Epithelial cell of proximal tubule (primary cell): ENCODE results near the gene HMGCLL1. TPM values are rescaled to one million over a fixed set of nuclear protein-coding genes. Genes with fewer than 3 reads are reported as not detected.

Experiments used
- DNase-seq: peaks from one replicate; pipeline ENCODE4 v3.0.0-alpha.2; 2011; ENCODE audit warnings: low read depth
- H3K4me3 ChIP-seq: 2 replicates; pipeline ENCODE4 v1.5.1; 2011; ENCODE audit warnings: low read depth, mild to moderate bottlenecking, low read length
- CTCF ChIP-seq: conservative IDR thresholded peaks from 2 replicates; pipeline ENCODE4 v1.5.1; 2012; ENCODE audit warnings: low read depth, mild to moderate bottlenecking, low read length
- total RNA-seq: library from RNA; depleted of rRNA; stranded (reverse); fragments of >200 nt; gene quantifications from 2 replicates; pipeline ENCODE4 v1.2.3, GENCODE V29; 2015

HMGCLL1 gene
- total RNA-seq, 1 donor from 2014 or later, result 0.06 TPM

GRCh38 chr6:55494411-55494810 is 84.6 kb downstream of the HMGCLL1 start:
- H3K4me3 ChIP-seq, result no peak overlapping the region
- DNase-seq, result no peak
- no peak for TF ChIP-seq CTCF

DNA sequence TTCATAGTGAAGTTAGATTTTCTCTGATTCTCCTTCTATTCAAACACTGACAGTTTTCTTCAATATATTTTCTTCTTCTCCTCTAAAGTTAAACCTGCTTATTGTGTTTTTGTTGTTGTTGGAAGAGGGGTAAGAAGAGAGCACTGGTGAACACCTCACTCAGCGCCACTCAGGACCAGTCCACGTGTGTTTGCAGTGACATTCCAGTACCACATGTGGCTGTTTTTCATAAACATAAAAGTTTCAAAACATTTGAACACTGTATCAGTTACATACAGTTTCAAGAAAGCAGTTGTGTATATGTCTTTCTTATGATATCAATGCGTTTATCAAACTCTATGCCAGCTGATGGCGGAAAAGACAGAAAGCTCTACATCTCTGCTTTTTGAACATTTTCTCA is 86.7 kb downstream of the HMGCLL1 start:
- no peak for TF ChIP-seq CTCF
- no peak overlapping the region for H3K4me3 ChIP-seq
- DNase-seq, result no peak

DNA sequence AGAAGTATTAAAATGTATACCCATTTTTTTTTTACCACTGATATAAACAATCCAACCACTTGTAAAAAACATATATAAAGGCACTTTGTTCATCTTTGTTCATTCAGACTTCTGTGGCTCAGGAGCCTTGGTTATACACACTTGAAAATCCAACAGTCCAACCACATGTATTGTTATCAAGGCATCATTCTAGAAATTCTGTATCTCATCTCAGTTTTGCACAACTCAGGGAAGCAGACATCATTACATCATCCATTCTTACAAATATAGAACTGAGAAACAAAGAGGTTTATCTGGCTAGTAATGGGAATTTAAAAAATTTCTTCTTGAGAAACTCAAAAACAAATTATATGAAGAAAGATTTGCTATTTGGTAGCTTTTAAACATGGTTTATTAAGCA is 88.1 kb downstream of the HMGCLL1 start:
- no peak for DNase-seq
- no peak for TF ChIP-seq CTCF
- H3K4me3 ChIP-seq, result no peak overlapping the region

- H3K4me3 ChIP-seq, result no peak overlapping the region
- no peak for DNase-seq
- TF ChIP-seq CTCF, result no peak
These were observed 104.6 kb downstream of the HMGCLL1 start for GRCh38 chr6:55474382-55474781.

DNA sequence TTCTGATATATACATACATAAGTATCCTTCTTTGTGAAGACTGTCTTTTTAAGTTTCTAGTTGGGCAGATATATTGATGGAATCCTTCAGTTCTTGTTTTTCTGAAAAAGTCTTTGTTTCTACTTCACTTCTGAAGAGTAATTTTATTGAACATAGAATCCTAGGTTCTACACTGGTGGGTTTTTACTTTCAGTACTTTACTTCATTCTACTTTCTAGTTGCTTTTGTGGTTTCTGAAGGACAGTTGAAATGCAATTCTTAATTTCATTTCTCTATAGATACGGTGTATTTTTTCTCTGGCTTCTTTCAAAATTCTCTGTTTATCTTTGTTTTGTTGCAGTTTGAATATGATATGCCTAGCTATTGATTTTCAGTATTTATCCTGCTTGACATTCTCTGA is 105.3 kb downstream of the HMGCLL1 start:
- DNase-seq, result no peak
- no peak overlapping the region for H3K4me3 ChIP-seq
- TF ChIP-seq CTCF, result no peak

- no peak for TF ChIP-seq CTCF
- DNase-seq, result no peak
- H3K4me3 ChIP-seq, result no peak overlapping the region
These were observed 109.0 kb downstream of the HMGCLL1 start for GRCh38 chr6:55469951-55470366.

DNA sequence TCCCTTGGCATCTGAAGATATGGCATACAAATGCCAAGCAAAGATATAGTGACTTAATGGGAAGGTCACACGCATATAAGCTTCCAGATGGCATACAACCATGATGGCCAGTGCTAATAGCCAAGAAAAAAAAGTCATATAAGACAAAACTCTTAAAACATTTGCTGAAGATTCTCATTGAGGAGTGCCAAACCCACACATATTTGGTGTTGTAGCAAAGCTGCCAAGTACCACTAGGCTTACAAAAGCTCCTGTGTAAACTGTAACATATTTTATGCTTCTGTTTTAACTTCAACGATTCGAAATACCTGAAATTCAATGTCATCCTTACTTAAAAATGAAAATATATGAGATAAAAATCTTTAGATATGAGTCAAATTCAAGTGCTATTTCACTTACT is 123.0 kb downstream of the HMGCLL1 start:
- no peak for TF ChIP-seq CTCF
- no peak for DNase-seq
- no peak overlapping the region for H3K4me3 ChIP-seq
